Tibial artery (tissue), 4 donors: ENCODE measurements around the gene STK24.

Source experiments
- DNase-seq, 2 donors: peaks; one replicate each; pipeline ENCODE4 v3.0.0-alpha.2; 2019
- H3K27ac ChIP-seq, 2 donors: fragments of 200-600 bp; sonication (generic) in 1 of 2; 1 replicate in 1 of 2; 2 replicates in 1 of 2; pipeline ENCODE4 v1.5.1; 2018 to 2019; ENCODE audit warnings: mild to moderate bottlenecking in 1 of 2
- H3K27me3 ChIP-seq, 2 donors: fragments of 200-600 bp; sonication (generic) in 1 of 2; one replicate each; pipeline versions ENCODE4 v1.5.1 to v1.6.0; 2016 to 2019
- H3K36me3 ChIP-seq, 3 donors: fragments of 200-600 bp; sonication (generic) in 2 of 3; one replicate each; pipeline ENCODE4 v1.5.1; 2016 to 2019; ENCODE audit warnings: mild to moderate bottlenecking in 2 of 3
- H3K4me1 ChIP-seq, 4 donors: fragments of 200-600 bp; sonication (generic) in 2 of 4; 1 replicate in 3 of 4; 2 replicates in 1 of 4; pipeline ENCODE4 v1.5.1; 2016 to 2019
- H3K4me3 ChIP-seq, 2 donors: fragments of 200-600 bp; sonication (generic) in 1 of 2; 1 replicate in 1 of 2; 2 replicates in 1 of 2; pipeline ENCODE4 v1.5.1; 2018 to 2019; ENCODE audit warnings: mild to moderate bottlenecking in 2 of 2
- H3K9me3 ChIP-seq, 3 donors: fragments of 200-600 bp; sonication (generic) in 1 of 3; one replicate each; pipeline ENCODE4 v1.5.1; 2016 to 2019
- CTCF ChIP-seq, 2 experiments: fragments of 200-600 bp in 1 of 2; fragments of 450-650 bp in 1 of 2; IDR thresholded peaks; one replicate each; pipeline ENCODE4 v1.5.1; 2017 to 2019; ENCODE audit warnings: antibody characterized with exemption in 2 of 2, mild to moderate bottlenecking in 1 of 2, moderate library complexity in 1 of 2
- intact Hi-C: fragments of 100-400 bp; cut with DNase I; formaldehyde crosslinking; loops from one replicate; pipeline ENCODE4 v1.15.0; 2023; ENCODE audit warnings: low total_unique reads

Gene STK24

GRCh38 chr13:98613591-98613990, 36.7 kb upstream of the STK24 start:
- H3K27ac ChIP-seq, result no peak overlapping the region
- no peak for TF ChIP-seq CTCF (IDR thresholded peaks at IDR 0.05)

GRCh38 chr13:98609756-98610155, 32.8 kb upstream of the STK24 start:
- H3K27me3 ChIP-seq, result no peaks in the 10 kb centered on the region
- no peaks in the 10 kb centered on the region for H3K36me3 ChIP-seq
- DNase-seq, result no peak
- TF ChIP-seq CTCF (IDR thresholded peaks at IDR 0.05), result no peak
- no peak overlapping the region for H3K4me3 ChIP-seq
- no peaks in the 10 kb centered on the region for H3K9me3 ChIP-seq
- H3K27ac ChIP-seq, result no peak overlapping the region
- H3K4me1 ChIP-seq, result no peaks in the 10 kb centered on the region
- intact Hi-C loops, result no loop called here

More at GRCh38 chr13:98613591-98613990, 36.7 kb upstream of the STK24 start:
- no peaks in the 10 kb centered on the region for H3K27me3 ChIP-seq
- DNase-seq, result no peak
- no peaks in the 10 kb centered on the region for H3K9me3 ChIP-seq
- intact Hi-C loops, result no loop called here
- H3K36me3 ChIP-seq, result no peaks in the 10 kb centered on the region
- no peak overlapping the region for H3K4me3 ChIP-seq
- no peaks in the 10 kb centered on the region for H3K4me1 ChIP-seq

- Histone ChIP-seq H3K27ac (no peak overlapping the region), H3K9me3 (no peaks in the 10 kb centered on the region), H3K4me1 (no peaks in the 10 kb centered on the region), H3K27me3 (no peaks in the 10 kb centered on the region), H3K4me3 (no peak overlapping the region), H3K36me3 (no peaks in the 10 kb centered on the region)
- DNase-seq, result no peak
- no peak for TF ChIP-seq CTCF (IDR thresholded peaks at IDR 0.05)
- intact Hi-C loops, result no loop called here
Measured at GRCh38 chr13:98606296-98606695, 29.4 kb upstream of the STK24 start.

GRCh38 chr13:98599502-98600328, 22.8 kb upstream of the STK24 start:
- Histone ChIP-seq H3K36me3 (no peaks in the 10 kb centered on the region), H3K4me3 (no peak overlapping the region), H3K4me1 (no peaks in the 10 kb centered on the region), H3K9me3 (no peaks in the 10 kb centered on the region), H3K27ac (no peak overlapping the region), H3K27me3 (no peaks in the 10 kb centered on the region)
- no peak for TF ChIP-seq CTCF (IDR thresholded peaks at IDR 0.05)
- intact Hi-C loops, result no loop called here
- no peak for DNase-seq

- DNase-seq, result no peak
- intact Hi-C loops, result no loop called here
Measured at GRCh38 chr13:98598043-98598442, 21.1 kb upstream of the STK24 start.

More at GRCh38 chr13:98598043-98598442, 21.1 kb upstream of the STK24 start:
- no peaks in the 10 kb centered on the region for H3K27me3 ChIP-seq
- no peaks in the 10 kb centered on the region for H3K9me3 ChIP-seq
- no peak overlapping the region for H3K27ac ChIP-seq
- no peak for TF ChIP-seq CTCF (IDR thresholded peaks at IDR 0.05)
- no peaks in the 10 kb centered on the region for H3K4me1 ChIP-seq
- no peaks in the 10 kb centered on the region for H3K36me3 ChIP-seq
- no peak overlapping the region for H3K4me3 ChIP-seq
